Esophagus muscularis mucosa (tissue), 3 donors: ENCODE measurements around the gene STK32B.

Experiments used
- POLR2AphosphoS5 ChIP-seq, 2 donors: sonication (generic); formaldehyde crosslinking; IDR thresholded peaks; one replicate each; pipeline ENCODE4 v1.6.1; 2017; ENCODE audit warnings: antibody characterized with exemption in 2 of 2
- TF ChIP-seq, protein P1 (sequence below), 3 experiments: fragments of 200-600 bp in 2 of 3; fragments of 450-650 bp in 1 of 3; sonication (generic) in 2 of 3; IDR thresholded peaks; one replicate each; pipeline ENCODE4 v1.5.1; 2017 to 2019; ENCODE audit warnings: antibody characterized with exemption in 3 of 3, mild to moderate bottlenecking in 2 of 3, moderate library complexity in 1 of 3

DNA sequence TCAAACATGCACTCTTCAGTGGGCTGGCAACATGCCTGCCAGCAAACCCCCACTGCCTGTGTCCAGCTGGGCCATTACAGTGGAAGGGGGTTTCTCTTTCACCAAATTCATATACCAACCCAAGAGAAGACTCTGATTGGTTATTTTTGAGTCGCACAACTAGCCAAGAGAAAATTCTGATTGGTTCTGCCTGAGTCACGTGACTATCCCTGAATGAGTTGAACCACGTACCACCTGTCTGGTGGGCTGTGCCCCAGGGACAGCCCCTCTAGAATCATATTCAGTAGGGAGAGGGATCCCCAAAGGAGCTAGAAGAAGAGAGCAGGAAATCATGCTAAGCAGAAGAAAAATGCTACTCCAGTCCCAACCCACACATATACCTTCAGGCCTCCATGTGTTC, 313.1 kb downstream of the STK32B start:
- TF ChIP-seq, protein P1, sequence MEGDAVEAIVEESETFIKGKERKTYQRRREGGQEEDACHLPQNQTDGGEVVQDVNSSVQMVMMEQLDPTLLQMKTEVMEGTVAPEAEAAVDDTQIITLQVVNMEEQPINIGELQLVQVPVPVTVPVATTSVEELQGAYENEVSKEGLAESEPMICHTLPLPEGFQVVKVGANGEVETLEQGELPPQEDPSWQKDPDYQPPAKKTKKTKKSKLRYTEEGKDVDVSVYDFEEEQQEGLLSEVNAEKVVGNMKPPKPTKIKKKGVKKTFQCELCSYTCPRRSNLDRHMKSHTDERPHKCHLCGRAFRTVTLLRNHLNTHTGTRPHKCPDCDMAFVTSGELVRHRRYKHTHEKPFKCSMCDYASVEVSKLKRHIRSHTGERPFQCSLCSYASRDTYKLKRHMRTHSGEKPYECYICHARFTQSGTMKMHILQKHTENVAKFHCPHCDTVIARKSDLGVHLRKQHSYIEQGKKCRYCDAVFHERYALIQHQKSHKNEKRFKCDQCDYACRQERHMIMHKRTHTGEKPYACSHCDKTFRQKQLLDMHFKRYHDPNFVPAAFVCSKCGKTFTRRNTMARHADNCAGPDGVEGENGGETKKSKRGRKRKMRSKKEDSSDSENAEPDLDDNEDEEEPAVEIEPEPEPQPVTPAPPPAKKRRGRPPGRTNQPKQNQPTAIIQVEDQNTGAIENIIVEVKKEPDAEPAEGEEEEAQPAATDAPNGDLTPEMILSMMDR (IDR thresholded peaks at IDR 0.05), result no peak
- TF ChIP-seq POLR2AphosphoS5 (IDR thresholded peaks at IDR 0.05), result no peak
